Neural progenitor cell (in vitro differentiated cells): ENCODE data around the gene MSLN.

Source experiments
- EZH2 ChIP-seq: fragments of 200-600 bp; sonication (generic); IDR thresholded peaks from 2 replicates; pipeline ENCODE4 v1.6.1; 2017; ENCODE audit warnings: antibody characterized with exemption, mild to moderate bottlenecking, moderate library complexity
- TF ChIP-seq, protein P1 (sequence below): fragments of 200-600 bp; sonication (generic); IDR thresholded peaks from 2 replicates; pipeline ENCODE4 v1.5.1; 2017; ENCODE audit warnings: antibody characterized with exemption, mild to moderate bottlenecking

GRCh38 chr16:782766-783403, 22.4 kb downstream of the MSLN start:
- TF ChIP-seq, protein P1, sequence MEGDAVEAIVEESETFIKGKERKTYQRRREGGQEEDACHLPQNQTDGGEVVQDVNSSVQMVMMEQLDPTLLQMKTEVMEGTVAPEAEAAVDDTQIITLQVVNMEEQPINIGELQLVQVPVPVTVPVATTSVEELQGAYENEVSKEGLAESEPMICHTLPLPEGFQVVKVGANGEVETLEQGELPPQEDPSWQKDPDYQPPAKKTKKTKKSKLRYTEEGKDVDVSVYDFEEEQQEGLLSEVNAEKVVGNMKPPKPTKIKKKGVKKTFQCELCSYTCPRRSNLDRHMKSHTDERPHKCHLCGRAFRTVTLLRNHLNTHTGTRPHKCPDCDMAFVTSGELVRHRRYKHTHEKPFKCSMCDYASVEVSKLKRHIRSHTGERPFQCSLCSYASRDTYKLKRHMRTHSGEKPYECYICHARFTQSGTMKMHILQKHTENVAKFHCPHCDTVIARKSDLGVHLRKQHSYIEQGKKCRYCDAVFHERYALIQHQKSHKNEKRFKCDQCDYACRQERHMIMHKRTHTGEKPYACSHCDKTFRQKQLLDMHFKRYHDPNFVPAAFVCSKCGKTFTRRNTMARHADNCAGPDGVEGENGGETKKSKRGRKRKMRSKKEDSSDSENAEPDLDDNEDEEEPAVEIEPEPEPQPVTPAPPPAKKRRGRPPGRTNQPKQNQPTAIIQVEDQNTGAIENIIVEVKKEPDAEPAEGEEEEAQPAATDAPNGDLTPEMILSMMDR: no peak
- TF ChIP-seq EZH2: no peak
